A204.1 (cell line): ENCODE measurements around the gene GNAS.
"Not testable (repeated sequence)": the region's sequence is repeated elsewhere in the genome, so short reads cannot be mapped to it uniquely, and the experiment has no call there.

Source experiments
- FAIRE-seq: peaks from 2 replicates; lab custom pipeline; 2012; peaks lifted over from hg19 to GRCh38; lab: Jason Lieb, UNC

GNAS gene

DNA sequence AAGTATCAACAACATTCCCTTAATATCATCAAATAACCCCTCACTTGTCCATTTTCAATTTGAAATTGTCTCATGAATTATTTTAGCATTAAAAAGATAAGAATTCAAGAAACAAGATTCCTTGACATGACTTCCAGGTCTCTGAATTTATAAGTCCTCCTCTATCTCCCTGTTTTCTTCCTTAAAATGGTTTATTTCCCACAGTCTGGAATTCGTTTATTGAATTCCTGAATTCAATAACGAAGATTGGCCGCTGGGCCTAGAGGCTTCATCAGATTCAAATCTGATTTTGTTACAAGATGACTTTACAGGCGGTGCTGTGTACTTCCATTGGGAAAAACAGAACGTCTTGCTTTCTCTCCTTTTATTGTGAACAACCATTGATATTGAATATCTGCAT lies 79.7 kb downstream of the GNAS start:
- FAIRE-seq: no peak

DNA sequence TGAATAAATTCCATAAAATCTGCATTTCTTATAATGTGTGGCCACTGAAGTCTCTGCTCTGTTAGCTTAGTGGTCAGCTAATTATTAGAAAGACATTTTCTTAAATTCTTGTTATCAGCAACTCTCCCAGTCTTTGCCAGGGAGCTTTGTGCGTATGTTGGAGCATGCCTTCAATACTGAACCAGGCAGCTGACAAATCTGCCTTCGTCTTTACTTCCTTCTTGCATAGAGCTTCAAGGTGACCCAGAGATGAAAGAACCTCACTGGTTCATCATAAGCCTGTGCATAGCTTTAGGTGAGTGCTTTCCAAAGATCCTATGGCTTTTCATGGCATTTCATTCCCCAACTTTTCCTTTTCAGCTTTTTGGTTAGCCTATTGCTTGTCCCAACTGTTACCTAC lies 85.6 kb downstream of the GNAS start:
- no peak for FAIRE-seq

DNA sequence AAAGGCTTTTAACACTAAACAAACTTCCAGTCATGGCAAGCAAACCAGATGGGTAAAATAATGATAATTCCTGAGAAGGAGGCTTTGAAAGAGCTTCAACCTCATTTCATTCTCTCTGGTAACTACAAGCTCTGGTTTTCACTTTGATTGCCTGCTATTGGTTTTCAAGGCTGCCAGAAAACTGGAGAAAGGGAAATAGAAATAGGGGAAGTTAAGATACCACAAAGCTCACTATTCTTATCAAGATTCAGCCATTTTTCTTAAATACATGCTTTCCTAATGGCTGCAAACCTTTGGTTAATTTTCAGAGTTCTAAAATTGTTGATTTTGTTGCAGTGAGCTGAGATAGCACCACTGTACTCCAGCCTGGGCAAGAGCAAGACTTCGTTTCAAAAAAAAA lies 86.0 kb downstream of the GNAS start:
- no peak for FAIRE-seq

DNA sequence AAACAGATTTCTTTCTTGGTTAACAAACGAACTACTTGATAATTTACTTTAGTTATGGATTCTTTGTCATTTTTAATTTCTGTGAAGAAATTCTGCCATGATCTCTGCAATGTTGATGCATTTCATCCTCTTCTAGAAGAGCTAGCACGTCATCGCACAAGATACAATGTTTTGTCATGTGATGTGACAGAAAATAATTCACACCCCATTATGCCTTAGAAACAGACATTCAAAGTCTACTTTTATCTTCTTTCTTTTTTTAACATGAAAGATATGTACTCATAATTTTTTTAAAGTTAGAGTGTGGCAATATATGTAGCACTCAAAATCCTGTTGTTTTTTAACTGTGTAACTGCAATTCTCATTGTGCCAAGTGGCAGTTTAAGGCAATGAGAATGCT lies 89.0 kb downstream of the GNAS start:
- FAIRE-seq: no peak

DNA sequence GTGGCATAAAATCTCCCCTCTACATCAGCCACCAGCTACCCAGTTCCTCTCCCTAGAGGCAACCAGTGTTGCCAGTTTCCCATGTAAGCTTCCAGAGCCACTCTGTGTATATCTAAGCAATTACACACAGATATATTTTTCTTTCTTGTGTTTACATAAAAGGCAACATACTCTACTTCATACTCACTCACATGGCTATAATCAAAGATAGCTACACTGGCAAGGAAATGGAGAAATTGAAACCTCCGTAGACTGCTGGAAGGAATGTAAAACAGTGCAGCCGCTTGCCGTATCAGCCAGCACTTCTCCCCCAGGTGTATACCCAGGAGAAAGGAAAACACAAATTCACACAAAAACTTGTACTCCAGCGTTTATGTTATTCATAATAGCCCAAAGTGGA lies 90.0 kb downstream of the GNAS start:
- no peak for FAIRE-seq

DNA sequence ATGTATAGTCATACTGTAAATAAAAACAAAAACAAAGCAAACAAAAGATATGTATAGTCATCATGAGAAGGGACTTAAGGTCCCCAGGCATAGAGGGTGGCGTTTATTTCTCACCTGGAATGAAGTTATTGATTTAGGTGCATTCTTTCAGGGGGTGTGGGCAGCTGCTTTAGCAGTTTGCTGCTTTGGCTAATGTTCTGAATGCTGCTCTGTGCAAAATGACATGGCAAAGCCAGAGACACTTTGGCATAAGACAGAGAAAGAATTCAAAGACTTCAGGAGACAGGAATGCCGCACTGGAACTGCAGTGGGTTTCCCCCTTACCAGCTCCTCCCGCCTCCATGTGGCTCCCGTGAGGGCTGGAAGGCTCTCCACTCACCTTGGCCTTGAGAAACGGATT lies 92.1 kb downstream of the GNAS start:
- no peak for FAIRE-seq

DNA sequence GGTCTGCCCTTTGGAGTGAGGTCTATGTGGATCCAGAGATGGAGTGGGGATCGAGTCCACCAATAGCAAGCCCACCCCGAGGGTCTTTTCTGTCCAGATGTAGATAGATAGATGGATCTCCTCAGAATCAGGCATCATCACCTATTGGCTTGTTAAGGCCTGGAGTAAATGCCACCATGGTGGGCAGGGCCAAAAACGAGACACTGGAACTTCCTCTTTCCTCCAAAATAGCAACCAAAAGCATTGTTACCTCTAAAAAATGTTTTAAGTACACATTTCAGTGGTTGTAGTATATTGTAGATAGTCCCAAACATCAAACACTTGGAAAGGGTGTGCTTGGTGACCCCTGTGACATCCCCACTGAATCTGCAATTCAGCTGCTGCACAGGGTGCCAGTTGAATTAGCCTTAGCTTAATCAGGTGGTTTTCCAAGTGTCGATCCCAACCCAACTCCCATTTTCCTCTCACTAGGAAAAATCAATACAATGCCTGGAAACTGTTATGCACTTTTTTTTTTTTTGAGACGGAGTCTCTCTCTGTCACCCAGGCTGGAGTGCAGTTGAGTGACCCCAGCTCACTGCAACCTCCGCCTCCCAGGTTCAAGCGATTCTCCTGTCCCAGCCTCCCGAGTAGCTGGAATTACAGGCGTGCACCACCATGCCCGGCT lies 93.6 kb downstream of the GNAS start:
- FAIRE-seq: no peak

DNA sequence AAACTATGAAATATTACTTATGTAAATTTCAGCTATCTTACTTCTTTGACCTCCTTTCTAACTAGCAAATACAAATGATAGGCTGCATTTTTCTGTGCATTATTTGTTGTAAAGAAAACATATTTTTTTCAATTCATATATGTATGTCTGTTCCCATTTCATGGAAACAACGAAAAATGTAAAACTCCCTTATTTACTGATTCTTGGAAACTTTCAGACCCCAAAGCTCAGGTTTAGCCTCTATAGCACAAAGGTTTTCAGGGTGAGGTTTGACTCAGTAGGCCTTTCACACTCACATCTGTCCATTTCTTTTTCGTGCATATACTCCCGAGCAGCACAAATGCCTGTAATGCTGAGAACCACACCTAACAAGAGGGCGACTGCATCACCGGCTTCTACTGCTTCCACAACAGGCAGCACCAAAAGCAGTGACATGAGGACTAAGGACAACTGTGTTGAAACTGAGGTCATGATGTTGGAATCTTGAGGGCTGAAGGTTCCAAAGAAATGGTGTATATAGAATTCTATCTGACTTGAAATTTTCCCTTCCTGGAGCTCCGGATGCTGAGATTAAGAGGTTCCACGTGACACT lies 95.4 kb downstream of the GNAS start:
- not testable (repeated sequence) for FAIRE-seq

DNA sequence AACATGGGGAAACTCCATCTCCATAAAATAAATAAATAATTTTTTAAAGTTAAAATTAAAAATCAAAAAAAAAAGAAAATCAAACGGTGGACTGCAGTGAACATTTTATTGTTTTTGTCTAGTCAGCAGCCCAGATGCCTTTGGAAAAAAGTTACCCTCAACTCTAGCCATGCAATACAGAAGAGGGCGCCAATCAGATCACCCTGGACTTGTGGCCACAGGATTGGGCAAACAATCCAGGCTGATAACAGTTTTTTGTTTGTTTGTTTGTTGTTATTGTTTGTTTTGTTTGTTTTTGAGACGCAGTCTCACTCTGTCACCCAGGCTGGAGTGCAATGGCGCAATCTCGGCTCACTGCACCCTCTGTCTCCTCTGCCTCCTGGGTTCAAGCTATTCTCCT lies 98.1 kb downstream of the GNAS start:
- no peak for FAIRE-seq

DNA sequence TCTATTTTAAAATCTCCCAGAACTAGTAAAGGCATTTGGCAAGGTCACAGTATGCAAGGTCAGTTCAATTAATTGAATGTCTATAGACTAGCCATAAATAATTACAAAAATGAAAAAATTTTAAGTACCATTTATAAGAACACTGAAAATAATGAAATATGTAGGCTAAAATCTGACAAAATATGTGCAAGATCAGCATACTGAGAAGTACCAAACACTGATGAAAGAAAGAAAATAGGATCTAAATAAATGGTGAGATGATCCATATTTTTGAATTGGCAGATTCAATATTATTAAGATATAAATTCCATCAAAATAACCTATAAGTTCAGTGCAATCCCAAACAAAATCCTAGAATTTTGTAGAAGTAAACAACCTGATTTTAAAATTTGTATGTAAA lies 100.5 kb downstream of the GNAS start:
- peak; percentile 9 for FAIRE-seq

DNA sequence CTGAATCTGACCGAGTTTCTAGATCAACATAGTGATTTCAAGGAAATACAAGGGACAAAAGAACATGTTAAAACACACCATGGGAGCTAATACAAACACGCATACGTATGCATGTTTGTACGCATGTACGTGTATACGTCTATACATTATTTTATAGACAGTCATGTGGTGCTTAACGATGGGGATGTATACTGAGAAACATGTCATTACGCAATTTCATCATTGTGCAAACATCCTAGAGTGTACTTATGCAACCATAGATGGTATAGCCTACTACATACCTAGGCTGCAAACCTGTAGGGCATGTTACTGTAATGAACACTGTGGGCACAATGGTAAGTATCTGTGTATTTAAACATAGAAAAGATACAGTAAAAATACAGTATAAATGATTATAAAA lies 103.6 kb downstream of the GNAS start:
- no peak for FAIRE-seq

DNA sequence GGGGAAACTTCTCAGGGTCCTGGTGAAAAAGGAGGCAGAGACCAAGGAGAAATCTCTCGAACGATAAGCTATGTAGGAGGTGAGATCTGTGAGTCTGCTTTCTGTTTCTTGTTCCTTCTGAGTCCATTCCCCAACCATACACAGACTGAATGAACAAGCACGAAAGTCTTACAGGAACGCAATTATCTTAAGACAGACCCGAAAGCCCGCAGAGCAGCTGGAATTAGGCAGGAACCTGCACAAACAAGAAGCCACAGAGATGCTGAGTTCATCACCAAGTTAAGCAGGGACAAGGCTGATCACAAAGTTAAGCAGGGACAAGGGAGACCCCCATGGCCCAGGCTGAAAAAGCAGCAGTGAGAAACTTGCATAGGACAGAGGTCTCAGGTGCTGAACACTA lies 107.1 kb downstream of the GNAS start:
- no peak for FAIRE-seq
